HCT116 (cell line): ENCODE results near the gene CHN1. TPM values are rescaled to one million over a fixed set of nuclear protein-coding genes. Genes with fewer than 3 reads are reported as not detected.

ENCODE experiments used
- ATAC-seq: fragments of 200-7000 bp; cut with Tn5 transposase; 2 replicates; pipeline ENCODE4 v1.9.1; 2020; ENCODE audit warnings: mild to moderate bottlenecking, moderate library complexity
- BruUV-seq: library from RNA; stranded (reverse); fragments of 400-500 nt; replicated peaks from 2 replicates; lab custom pipeline; 2021; lab: Mats Ljungman, UMichigan
- CTCF ChIA-PET: fragments of 300-600 bp; sonication (Branson Sonifier 250); formaldehyde crosslinking; loops from one replicate; lab custom pipeline; 2021; ENCODE audit warnings: antibody characterized with exemption; lab: Charles Lee
- POLR2A ChIA-PET: fragments of 300-600, 350-600 bp; sonication (Branson Sonifier 250); formaldehyde crosslinking; loops from one replicate; lab custom pipeline; 2021; ENCODE audit warnings: antibody characterized with exemption; lab: Charles Lee
- RAD21 ChIA-PET, 2 experiments: fragments of 300-600 bp; sonication (Branson Sonifier 250); formaldehyde crosslinking; loops; one replicate each; lab custom pipeline; 2023; ENCODE audit warnings: low total read pairs in 2 of 2; ENCODE audit not compliant: uncharacterized antibody in 2 of 2, unreplicated experiment in 2 of 2, low non-redundant PET in 1 of 2; lab: Charles Lee
- DNase-seq: peaks from one replicate; pipeline ENCODE4 v3.0.0-alpha.2; 2010; ENCODE audit warnings: low read depth, low spot score
- H2AFZ ChIP-seq: fragments of 200-600 bp; shearing (Covaris generic), sonication (generic); 2 replicates; pipeline ENCODE4 v1.6.1; 2017; ENCODE audit warnings: low read depth, mixed run types, mixed read lengths, antibody characterized with exemption, low read length; ENCODE audit not compliant: poor library complexity, severe bottlenecking
- H3K27ac ChIP-seq: 2 replicates; pipeline ENCODE4 v1.5.1; 2012; ENCODE audit warnings: low read depth, low read length
- H3K27me3 ChIP-seq: fragments of 200-600 bp; sonication (generic); 2 replicates; pipeline ENCODE4 v1.6.1; 2016; ENCODE audit warnings: mixed run types, low read length, mixed read lengths; ENCODE audit not compliant: insufficient read depth
- H3K36me3 ChIP-seq, 2 experiments: fragments of 200-500 bp in 1 of 2; fragments of 200-600 bp in 1 of 2; sonication (Bioruptor generic) in 1 of 2; sonication (generic) in 1 of 2; 2 replicates each; pipeline versions ENCODE4 v1.5.1 to v1.6.1; 2014 to 2016; ENCODE audit warnings: low read length in 2 of 2, inconsistent platforms in 1 of 2, mixed read lengths in 1 of 2, mixed run types in 1 of 2; ENCODE audit not compliant: insufficient read depth in 2 of 2, control insufficient read depth in 1 of 2
- H3K4me1 ChIP-seq, 2 experiments: fragments of 200-600 bp in 1 of 2; sonication (generic) in 1 of 2; 2 replicates each; pipeline versions ENCODE4 v1.5.1 to v1.6.1; 2012 to 2017; ENCODE audit warnings: low read length in 2 of 2, inconsistent platforms in 1 of 2, mild to moderate bottlenecking in 1 of 2, mixed read lengths in 1 of 2, mixed run types in 1 of 2, moderate library complexity in 1 of 2; ENCODE audit not compliant: insufficient read depth in 2 of 2, control insufficient read depth in 1 of 2
- H3K4me2 ChIP-seq: fragments of 200-600 bp; sonication (generic); 2 replicates; pipeline ENCODE4 v1.6.1; 2017; ENCODE audit warnings: mixed run types, low read length, mixed read lengths
- H3K4me3 ChIP-seq, 2 experiments: fragments of 200-600 bp in 1 of 2; sonication (generic) in 1 of 2; replicated peaks in 1 of 2; 2 replicates each; pipeline ENCODE4 v1.5.1; 2011 to 2016; ENCODE audit warnings: low read length in 2 of 2, control low read depth in 1 of 2, low read depth in 1 of 2, mild to moderate bottlenecking in 1 of 2, mixed read lengths in 1 of 2, mixed run types in 1 of 2
- H3K79me2 ChIP-seq: fragments of 200-600 bp; sonication (generic); 2 replicates; pipeline ENCODE4 v1.6.1; 2017; ENCODE audit warnings: mild to moderate bottlenecking, mixed run types, low read length, moderate library complexity, mixed read lengths; ENCODE audit not compliant: insufficient read depth
- H3K9ac ChIP-seq: fragments of 200-600 bp; sonication (generic); 2 replicates; pipeline ENCODE4 v1.6.1; 2016; ENCODE audit warnings: low read length, mixed read lengths
- H3K9me2 ChIP-seq: fragments of 200-600 bp; sonication (generic), shearing (Covaris generic); 2 replicates; pipeline ENCODE4 v1.6.1; 2017; ENCODE audit warnings: mixed run types, mild to moderate bottlenecking, moderate library complexity; ENCODE audit not compliant: insufficient read depth
- H3K9me3 ChIP-seq, 2 experiments: fragments of 200-500 bp in 1 of 2; fragments of 200-600 bp in 1 of 2; sonication (Bioruptor generic) in 1 of 2; sonication (generic) in 1 of 2; 2 replicates each; pipeline ENCODE4 v1.6.1; 2014 to 2017; ENCODE audit warnings: low read length in 2 of 2, mixed read lengths in 2 of 2, inconsistent platforms in 1 of 2, low read depth in 1 of 2, mild to moderate bottlenecking in 1 of 2, mixed run types in 1 of 2, moderate library complexity in 1 of 2; ENCODE audit not compliant: control insufficient read depth in 1 of 2, insufficient read depth in 1 of 2
- H4K20me1 ChIP-seq: fragments of 200-600 bp; sonication (generic), shearing (Covaris generic); 2 replicates; pipeline ENCODE4 v1.6.1; 2017; ENCODE audit warnings: mixed run types, mild to moderate bottlenecking, moderate library complexity; ENCODE audit not compliant: insufficient read depth
- ATF3 ChIP-seq: IDR thresholded peaks from 2 replicates; pipeline ENCODE4 v1.6.1; 2012
- CBX3 ChIP-seq: IDR thresholded peaks from 2 replicates; pipeline ENCODE4 v1.6.1; 2012; ENCODE audit warnings: low read depth
- CEBPB ChIP-seq: IDR thresholded peaks from 2 replicates; pipeline ENCODE4 v1.6.1; 2012; ENCODE audit warnings: low read depth
- CTCF ChIP-seq, 3 experiments: fragments of 200-600 bp in 1 of 3; sonication (generic) in 1 of 3; IDR thresholded peaks in 2 of 3; conservative IDR thresholded peaks in 1 of 3; 2 replicates each; pipeline ENCODE4 v1.5.1; 2012 to 2017; ENCODE audit warnings: low read depth in 2 of 3, low read length in 2 of 3, antibody characterized with exemption in 1 of 3, borderline replicate concordance in 1 of 3, control low read depth in 1 of 3, mild to moderate bottlenecking in 1 of 3, mixed read lengths in 1 of 3, mixed run types in 1 of 3, moderate library complexity in 1 of 3; ENCODE audit not compliant: insufficient read depth in 1 of 3
- EGR1 ChIP-seq: IDR thresholded peaks from 2 replicates; pipeline ENCODE4 v1.6.1; 2012; ENCODE audit warnings: low read depth
- ELF1 ChIP-seq: IDR thresholded peaks from 2 replicates; pipeline ENCODE4 v1.6.1; 2012; ENCODE audit warnings: low read depth, borderline replicate concordance
- EZH2 ChIP-seq: fragments of 200-600 bp; sonication (generic); IDR thresholded peaks from 2 replicates; pipeline ENCODE4 v1.6.1; 2017; ENCODE audit warnings: antibody characterized with exemption, mixed run types
- EZH2phosphoT487 ChIP-seq: fragments of 200-600 bp; IDR thresholded peaks from 2 replicates; pipeline ENCODE4 v1.6.1; 2018; ENCODE audit warnings: antibody characterized with exemption, borderline replicate concordance
- FOSL1 ChIP-seq: IDR thresholded peaks from 2 replicates; pipeline ENCODE4 v1.6.1; 2012; ENCODE audit warnings: low read depth
- JUND ChIP-seq: IDR thresholded peaks from 2 replicates; pipeline ENCODE4 v1.6.1; 2012
- MAX ChIP-seq: IDR thresholded peaks from 2 replicates; pipeline ENCODE4 v1.6.1; 2012
- POLR2AphosphoS5 ChIP-seq: IDR thresholded peaks from 2 replicates; pipeline ENCODE4 v1.6.1; 2011; ENCODE audit warnings: mild to moderate bottlenecking, low read depth, low read length, moderate library complexity
- REST ChIP-seq: IDR thresholded peaks from 2 replicates; pipeline ENCODE4 v1.6.1; 2012; ENCODE audit warnings: low read depth
- SP1 ChIP-seq: IDR thresholded peaks from 2 replicates; pipeline ENCODE4 v1.6.1; 2012; ENCODE audit warnings: low read depth
- SRF ChIP-seq: IDR thresholded peaks from 2 replicates; pipeline ENCODE4 v1.6.1; 2012; ENCODE audit warnings: low read depth
- TCF7L2 ChIP-seq: IDR thresholded peaks from 2 replicates; pipeline ENCODE4 v1.7.0; 2011; ENCODE audit warnings: borderline replicate concordance, inconsistent platforms; ENCODE audit not compliant: insufficient read depth, insufficient read length; ENCODE audit errors: extremely low read depth
- YY1 ChIP-seq: IDR thresholded peaks from 2 replicates; pipeline ENCODE4 v1.6.1; 2011; ENCODE audit warnings: low read length, low read depth, moderate library complexity, mild to moderate bottlenecking; ENCODE audit not compliant: insufficient replicate concordance; ENCODE audit errors: extremely low read depth
- ZBTB33 ChIP-seq: IDR thresholded peaks from 2 replicates; pipeline ENCODE4 v1.6.1; 2011; ENCODE audit warnings: mild to moderate bottlenecking, low read length, moderate library complexity; ENCODE audit not compliant: insufficient replicate concordance; ENCODE audit errors: extremely low read depth
- ZFX ChIP-seq: fragments of 450-650 bp; IDR thresholded peaks from 2 replicates; pipeline ENCODE4 v1.6.1; 2017
- ZNF274 ChIP-seq: fragments of 200-500 bp; sonication (Bioruptor generic); IDR thresholded peaks from 2 replicates; pipeline ENCODE4 v1.6.1; 2014; ENCODE audit warnings: mild to moderate bottlenecking, low read depth, low read length, inconsistent platforms
- intact Hi-C: fragments of 100-400 bp; cut with micrococcal nuclease; formaldehyde crosslinking; loops from 2 replicates; pipeline ENCODE4 v1.10.0; 2022
- total RNA-seq: library from RNA; stranded (reverse); gene quantifications from one replicate; pipeline ENCODE4 v1.2.1, GENCODE V29; 2021; ENCODE audit not compliant: unreplicated experiment

CHN1 gene
- total RNA-seq, 1 experiment from 2014 or later = 3.6 TPM

GRCh38 chr2:174924061-174924693 is 81.0 kb downstream of the CHN1 start:
- Histone ChIP-seq H3K9ac (no peak overlapping the region), H3K9me2 (no peaks in the 10 kb centered on the region), H3K9me3 (no peaks in the 10 kb centered on the region), H2AFZ (no peak overlapping the region), H3K27me3 (no peaks in the 10 kb centered on the region), H3K4me3 (no peak overlapping the region), H4K20me1 (no peaks in the 10 kb centered on the region), H3K27ac (no peak overlapping the region), H3K4me2 (no peak overlapping the region), H3K36me3 (no peaks in the 10 kb centered on the region), H3K4me1 (no peaks in the 10 kb centered on the region), H3K79me2 (no peaks in the 10 kb centered on the region)
- DNase-seq (no peak), ATAC-seq (no peak)
- RAD21 ChIA-PET = no interaction called here
- POLR2A ChIA-PET = no interaction called here
- CTCF ChIA-PET = no interaction called here
- intact Hi-C loops = no loop called here
- TF ChIP-seq EZH2phosphoT487 = no peak
- no peak for TF ChIP-seq CBX3
- TF ChIP-seq FOSL1 = no peak
- TF ChIP-seq ATF3 = no peak
- no peak for TF ChIP-seq ELF1
- TF ChIP-seq MAX = no peak
- TF ChIP-seq YY1 = no peak
- TF ChIP-seq EGR1 = no peak
- no peak for TF ChIP-seq JUND
- TF ChIP-seq REST = no peak
- TF ChIP-seq SRF = no peak
- TF ChIP-seq CEBPB = no peak
- no peak for TF ChIP-seq ZNF274
- no peak for TF ChIP-seq ZBTB33
- TF ChIP-seq CTCF (IDR thresholded peaks at IDR 0.05 in 2 of 3, conservative IDR thresholded peaks at IDR 0.05 in 1 of 3; ENCODE audit: borderline replicate concordance in 1 of 3, insufficient read depth in 1 of 3, low read depth in 2 of 3, low read length in 2 of 3) = no peak
- TF ChIP-seq SP1 = no peak
- TF ChIP-seq EZH2 = no peak
- TF ChIP-seq ZFX = no peak
- TF ChIP-seq TCF7L2 = no peak
- no peak for TF ChIP-seq POLR2AphosphoS5
- no TSS peak for BruUV-seq
